Measurements from ENCODE around the gene DENND1A. TPM values are rescaled to one million over a fixed set of nuclear protein-coding genes. Genes with fewer than 3 reads are reported as not detected.

Gene DENND1A
- total RNA-seq, 1 experiment from 2014 or later, result 23.5 TPM

DNA sequence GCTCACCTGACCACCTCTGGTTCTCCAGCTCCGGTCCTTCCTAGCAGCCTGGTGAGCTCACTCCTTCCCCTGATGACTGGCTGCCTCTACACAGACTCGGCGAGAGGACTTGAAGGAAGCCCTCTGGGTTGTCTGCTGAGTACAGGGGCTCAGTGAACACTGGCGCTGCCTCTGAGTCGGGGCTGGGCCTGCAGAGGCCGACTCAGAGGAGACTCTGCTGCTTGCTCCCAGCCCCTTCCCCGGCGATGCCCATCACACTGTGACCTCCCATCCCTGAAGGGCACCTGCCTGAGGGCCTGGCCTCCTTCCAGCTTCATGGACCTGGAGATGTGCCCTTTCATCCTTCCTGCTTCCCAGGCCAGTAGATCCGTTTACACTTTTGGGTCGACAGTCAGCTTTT lies 551.9 kb downstream of the DENND1A start:
- DNase-seq (ENCODE audit: low spot score) (no peak), ATAC-seq (no peak)
- Mint-ChIP-seq H3K27ac (peak overlapping the region; percentile 79; the same call in 1 of the 2 replicates), H3K36me3 (no peaks in the 10 kb centered on the region), H3K4me1 (peaks cover 7% of the 10 kb centered on the region), H3K9me3 (no peaks in the 10 kb centered on the region), H3K27me3 (ENCODE audit: low read depth) (peaks cover 19% of the 10 kb centered on the region), H3K4me3 (no peak overlapping the region)
- ChIA-PET CTCF (interaction anchor here (1.0 to 1.9 kb wide), 2 partner anchors 24 to 661 kb away, joined by 3 to 6 read pairs; no protein-coding TSS in a partner anchor), POLR2A (interaction anchor here (0.6 kb wide), 1 partner anchor 732 kb away, joined by 4 read pairs; no protein-coding TSS in a partner anchor)
- TF ChIP-seq ZNF396 (CRISPR knock-in tag; IDR thresholded peaks at IDR 0.05; ENCODE audit: borderline replicate concordance), result no peak
- TF ChIP-seq ELF4 (CRISPR knock-in tag; IDR thresholded peaks at IDR 0.05; ENCODE audit: low read depth), result no peak
- TF ChIP-seq FOXK1 (CRISPR knock-in tag; IDR thresholded peaks at IDR 0.05), result no peak
- no peak for TF ChIP-seq FOXJ3 (CRISPR knock-in tag; IDR thresholded peaks at IDR 0.05; ENCODE audit: borderline replicate concordance)
- no peak for TF ChIP-seq ZNF671 (CRISPR knock-in tag; IDR thresholded peaks at IDR 0.05)
- no peak for TF ChIP-seq TCF7 (CRISPR knock-in tag; IDR thresholded peaks at IDR 0.05; ENCODE audit: low read depth)
- TF ChIP-seq ZNF281 (CRISPR knock-in tag; IDR thresholded peaks at IDR 0.05), result no peak
- TF ChIP-seq MLX (CRISPR knock-in tag; IDR thresholded peaks at IDR 0.05), result no peak
- no peak for TF ChIP-seq NR2C2 (CRISPR knock-in tag; IDR thresholded peaks at IDR 0.05)
- no peak for TF ChIP-seq ZSCAN18 (CRISPR knock-in tag; IDR thresholded peaks at IDR 0.05)
- TF ChIP-seq PRRX2 (CRISPR knock-in tag; IDR thresholded peaks at IDR 0.05), result no peak
- TF ChIP-seq ATF1 (CRISPR knock-in tag; IDR thresholded peaks at IDR 0.05), result no peak
- TF ChIP-seq SP1 (CRISPR knock-in tag; conservative IDR thresholded peaks at IDR 0.05), result no peak
- TF ChIP-seq ZNF425 (CRISPR knock-in tag; conservative IDR thresholded peaks at IDR 0.05), result no peak
- TF ChIP-seq NFE2L1 (CRISPR knock-in tag; IDR thresholded peaks at IDR 0.05), result no peak
- TF ChIP-seq ETV6 (CRISPR knock-in tag; IDR thresholded peaks at IDR 0.05), result no peak

GRCh38 chr9:123377211-123377971 lies 552.5 kb downstream of the DENND1A start:
- H3K27ac Mint-ChIP-seq, result no peak overlapping the region
- CTCF ChIA-PET, result interaction anchor here (1.0 to 2.5 kb wide), 3 partner anchors 22 to 662 kb away, joined by 3 to 9 read pairs (median 6); no protein-coding TSS in a partner anchor
- TF ChIP-seq, protein P1, sequence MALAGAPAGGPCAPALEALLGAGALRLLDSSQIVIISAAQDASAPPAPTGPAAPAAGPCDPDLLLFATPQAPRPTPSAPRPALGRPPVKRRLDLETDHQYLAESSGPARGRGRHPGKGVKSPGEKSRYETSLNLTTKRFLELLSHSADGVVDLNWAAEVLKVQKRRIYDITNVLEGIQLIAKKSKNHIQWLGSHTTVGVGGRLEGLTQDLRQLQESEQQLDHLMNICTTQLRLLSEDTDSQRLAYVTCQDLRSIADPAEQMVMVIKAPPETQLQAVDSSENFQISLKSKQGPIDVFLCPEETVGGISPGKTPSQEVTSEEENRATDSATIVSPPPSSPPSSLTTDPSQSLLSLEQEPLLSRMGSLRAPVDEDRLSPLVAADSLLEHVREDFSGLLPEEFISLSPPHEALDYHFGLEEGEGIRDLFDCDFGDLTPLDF (CRISPR knock-in tag; IDR thresholded peaks at IDR 0.05), result no peak
- no peak for TF ChIP-seq STAT6 (CRISPR knock-in tag; conservative IDR thresholded peaks at IDR 0.05; ENCODE audit: low read depth)
- no peak for TF ChIP-seq CTCF (IDR thresholded peaks at IDR 0.05)
- TF ChIP-seq, protein P2, sequence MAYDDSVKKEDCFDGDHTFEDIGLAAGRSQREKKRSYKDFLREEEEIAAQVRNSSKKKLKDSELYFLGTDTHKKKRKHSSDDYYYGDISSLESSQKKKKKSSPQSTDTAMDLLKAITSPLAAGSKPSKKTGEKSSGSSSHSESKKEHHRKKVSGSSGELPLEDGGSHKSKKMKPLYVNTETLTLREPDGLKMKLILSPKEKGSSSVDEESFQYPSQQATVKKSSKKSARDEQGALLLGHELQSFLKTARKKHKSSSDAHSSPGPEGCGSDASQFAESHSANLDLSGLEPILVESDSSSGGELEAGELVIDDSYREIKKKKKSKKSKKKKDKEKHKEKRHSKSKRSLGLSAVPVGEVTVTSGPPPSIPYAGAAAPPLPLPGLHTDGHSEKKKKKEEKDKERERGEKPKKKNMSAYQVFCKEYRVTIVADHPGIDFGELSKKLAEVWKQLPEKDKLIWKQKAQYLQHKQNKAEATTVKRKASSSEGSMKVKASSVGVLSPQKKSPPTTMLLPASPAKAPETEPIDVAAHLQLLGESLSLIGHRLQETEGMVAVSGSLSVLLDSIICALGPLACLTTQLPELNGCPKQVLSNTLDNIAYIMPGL (CRISPR knock-in tag; IDR thresholded peaks at IDR 0.05), result no peak

More at GRCh38 chr9:123377211-123377971, 552.5 kb downstream of the DENND1A start:
- DNase-seq (ENCODE audit: low spot score) (no peak), ATAC-seq (no peak)
- Mint-ChIP-seq H3K36me3 (no peaks in the 10 kb centered on the region), H3K27me3 (ENCODE audit: low read depth) (peaks cover 26% of the 10 kb centered on the region), H3K4me3 (no peak overlapping the region), H3K9me3 (no peaks in the 10 kb centered on the region), H3K4me1 (peaks cover 11% of the 10 kb centered on the region)
- POLR2A ChIA-PET, result no interaction called here
